ENCODE data around the gene NTSR1. TPM values are rescaled to one million over a fixed set of nuclear protein-coding genes. Genes with fewer than 3 reads are reported as not detected.
A peak's percentile ranks its signal among the peaks of the same experiment; 100 is the strongest.

Gene NTSR1
- total and polyA plus RNA-seq, 2 of the 13 experiments (the other 11 are each of a cell fraction or from before 2014, with no cell fraction given), result 0.09 to 0.12 TPM

- TF ChIP-seq ZNF501 (CRISPR knock-in tag; IDR thresholded peaks at IDR 0.05) (0 out of 2 replicates have a peak, but pooled peaks have one; percentile 39), MZF1 (CRISPR knock-in tag; IDR thresholded peaks at IDR 0.05; ENCODE audit: borderline replicate concordance) (0 out of 2 replicates have a peak, but pooled peaks have one; percentile 57), FOXO1 (CRISPR knock-in tag; IDR thresholded peaks at IDR 0.05) (no peak), TOPORS (CRISPR knock-in tag; IDR thresholded peaks at IDR 0.05) (0 out of 2 replicates have a peak, but pooled peaks have one; percentile 13), PTBP1 (IDR thresholded peaks at IDR 0.05; ENCODE audit: low read depth, low read length, poor library complexity, severe bottlenecking) (peak; percentile 48), ZNF362 (CRISPR knock-in tag; IDR thresholded peaks at IDR 0.05; ENCODE audit: borderline replicate concordance) (no peak), ZFP41 (CRISPR knock-in tag; IDR thresholded peaks at IDR 0.05; ENCODE audit: borderline replicate concordance) (0 out of 2 replicates have a peak, but pooled peaks have one; percentile 39), TFE3 (CRISPR knock-in tag; IDR thresholded peaks at IDR 0.05) (no peak), NR2C2 (CRISPR knock-in tag; IDR thresholded peaks at IDR 0.05; ENCODE audit: borderline replicate concordance) (no peak), ZNF318 (CRISPR knock-in tag; IDR thresholded peaks at IDR 0.05) (no peak), ZBTB33 (CRISPR knock-in tag; IDR thresholded peaks at IDR 0.05) (no peak), FOSL2 (CRISPR knock-in tag; IDR thresholded peaks at IDR 0.05) (no peak), THAP7 (CRISPR knock-in tag; IDR thresholded peaks at IDR 0.05) (no peak), EZH2 (conservative IDR thresholded peaks at IDR 0.05; ENCODE audit: low read depth, low read length) (no peak)
These were observed 88.3 kb downstream of the NTSR1 start (continued) for GRCh38 chr20:62796699-62797491.
